ENCODE data around the gene ACSL5. TPM values are rescaled to one million over a fixed set of nuclear protein-coding genes. Genes with fewer than 3 reads are reported as not detected.

The ACSL5 gene
- total RNA-seq, 1 experiment from 2014 or later = 1.4 TPM

DNA sequence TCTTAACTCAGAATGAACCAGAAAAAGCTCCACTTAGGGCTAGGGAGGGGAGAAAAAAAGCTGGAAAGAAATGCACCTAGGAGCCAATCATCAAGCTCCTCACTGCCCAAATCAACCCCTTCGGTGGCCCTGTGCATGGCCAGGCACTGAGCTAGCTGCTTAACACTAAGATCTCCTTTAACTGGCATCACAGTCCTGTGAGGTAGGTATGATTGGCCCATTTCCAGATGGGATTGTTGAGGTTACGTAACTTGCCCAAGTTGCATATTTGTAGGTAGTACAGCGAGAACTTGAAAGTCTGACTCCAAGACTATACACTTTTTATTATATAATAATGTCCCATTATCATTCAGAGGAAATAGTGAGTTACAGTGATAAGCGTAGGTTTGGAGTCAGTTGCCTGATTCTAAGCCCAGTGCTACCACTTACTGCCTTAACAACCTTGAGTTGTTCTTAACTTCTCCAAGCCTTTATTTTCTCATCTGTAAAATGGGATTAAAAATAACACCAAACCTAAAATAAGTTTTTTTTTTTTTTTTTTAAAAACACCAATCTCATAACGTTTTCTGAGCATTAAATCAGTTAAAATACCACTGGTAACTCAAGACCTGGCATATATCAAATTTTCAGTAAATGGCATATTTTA is 37.2 kb upstream of the ACSL5 start:
- DNase-seq (peak; percentile 26), ATAC-seq (no peak)
- intact Hi-C loops (cut with micrococcal nuclease) = no loop called here
- H3K9me2 ChIP-seq (replicated peaks; ENCODE audit: low read length) = no peaks in the 10 kb centered on the region
- TF ChIP-seq, protein P1, sequence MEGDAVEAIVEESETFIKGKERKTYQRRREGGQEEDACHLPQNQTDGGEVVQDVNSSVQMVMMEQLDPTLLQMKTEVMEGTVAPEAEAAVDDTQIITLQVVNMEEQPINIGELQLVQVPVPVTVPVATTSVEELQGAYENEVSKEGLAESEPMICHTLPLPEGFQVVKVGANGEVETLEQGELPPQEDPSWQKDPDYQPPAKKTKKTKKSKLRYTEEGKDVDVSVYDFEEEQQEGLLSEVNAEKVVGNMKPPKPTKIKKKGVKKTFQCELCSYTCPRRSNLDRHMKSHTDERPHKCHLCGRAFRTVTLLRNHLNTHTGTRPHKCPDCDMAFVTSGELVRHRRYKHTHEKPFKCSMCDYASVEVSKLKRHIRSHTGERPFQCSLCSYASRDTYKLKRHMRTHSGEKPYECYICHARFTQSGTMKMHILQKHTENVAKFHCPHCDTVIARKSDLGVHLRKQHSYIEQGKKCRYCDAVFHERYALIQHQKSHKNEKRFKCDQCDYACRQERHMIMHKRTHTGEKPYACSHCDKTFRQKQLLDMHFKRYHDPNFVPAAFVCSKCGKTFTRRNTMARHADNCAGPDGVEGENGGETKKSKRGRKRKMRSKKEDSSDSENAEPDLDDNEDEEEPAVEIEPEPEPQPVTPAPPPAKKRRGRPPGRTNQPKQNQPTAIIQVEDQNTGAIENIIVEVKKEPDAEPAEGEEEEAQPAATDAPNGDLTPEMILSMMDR (conservative IDR thresholded peaks at IDR 0.05; ENCODE audit: low read depth, low read length) = no peak
- TF ChIP-seq EZH2 (IDR thresholded peaks at IDR 0.05; ENCODE audit: low read length, unreplicated experiment) (no peak), EZH2phosphoT487 (IDR thresholded peaks at IDR 0.05; ENCODE audit: borderline replicate concordance, low read length) (no peak)
- no peaks in the 10 kb centered on the region for H3K4me1 ChIP-seq (ENCODE audit: insufficient read depth, low read length)
- H4K20me1 ChIP-seq (ENCODE audit: low read length) = no peaks in the 10 kb centered on the region
- H3K36me3 ChIP-seq (ENCODE audit: low read depth, low read length) = no peaks in the 10 kb centered on the region
- H3K9me3 ChIP-seq (ENCODE audit: low read length) = no peaks in the 10 kb centered on the region
- H3F3A ChIP-seq (ENCODE audit: low read length, unreplicated experiment) = no peaks in the 10 kb centered on the region
- no peak overlapping the region for H3K9ac ChIP-seq (ENCODE audit: low read length)
- no peak overlapping the region for H3K27ac ChIP-seq (ENCODE audit: low read length)
- BruUV-seq (replicated peaks) = no TSS peak
- H3K4me2 ChIP-seq (ENCODE audit: low read length) = no peak overlapping the region
- H3K27me3 ChIP-seq (ENCODE audit: low read length) = no peaks in the 10 kb centered on the region
- ChIA-PET CTCF (no interaction called here), POLR2A (ENCODE audit: unreplicated experiment) (no interaction called here)
- H3K79me2 ChIP-seq (ENCODE audit: low read length) = no peaks in the 10 kb centered on the region
- H3K4me3 ChIP-seq (ENCODE audit: low read length) = no peak overlapping the region
- no peak overlapping the region for H2AFZ ChIP-seq (ENCODE audit: low read length)

DNA sequence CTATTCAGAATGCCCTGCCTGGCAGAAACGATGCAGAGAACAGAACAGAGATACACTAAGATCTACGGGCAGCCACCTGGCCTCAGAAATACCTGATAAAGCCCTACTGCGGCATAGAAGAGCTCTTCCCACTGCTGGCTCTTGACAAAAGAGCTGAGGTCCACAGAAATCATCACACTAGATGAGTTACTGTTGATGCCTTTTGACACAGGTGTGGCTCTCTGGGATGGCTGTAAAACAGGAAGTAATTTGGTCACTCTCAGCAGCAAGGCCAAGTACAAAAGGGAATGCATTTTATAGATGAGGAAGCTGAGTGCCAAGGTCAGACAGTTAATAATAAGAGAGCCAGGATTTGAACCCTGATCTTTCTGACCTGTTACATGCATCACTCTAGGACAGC is 35.0 kb upstream of the ACSL5 start:
- Histone ChIP-seq H3K27ac (ENCODE audit: low read length) (no peak overlapping the region), H2AFZ (ENCODE audit: low read length) (no peak overlapping the region), H3K9me2 (replicated peaks; ENCODE audit: low read length) (no peaks in the 10 kb centered on the region), H3K4me2 (ENCODE audit: low read length) (no peak overlapping the region), H3F3A (ENCODE audit: low read length, unreplicated experiment) (no peaks in the 10 kb centered on the region), H4K20me1 (ENCODE audit: low read length) (no peaks in the 10 kb centered on the region), H3K9ac (ENCODE audit: low read length) (no peak overlapping the region), H3K4me1 (ENCODE audit: insufficient read depth, low read length) (no peaks in the 10 kb centered on the region), H3K36me3 (ENCODE audit: low read depth, low read length) (no peaks in the 10 kb centered on the region), H3K9me3 (ENCODE audit: low read length) (no peaks in the 10 kb centered on the region), H3K4me3 (ENCODE audit: low read length) (no peak overlapping the region), H3K27me3 (ENCODE audit: low read length) (no peaks in the 10 kb centered on the region), H3K79me2 (ENCODE audit: low read length) (no peaks in the 10 kb centered on the region)
- TF ChIP-seq EZH2 (IDR thresholded peaks at IDR 0.05; ENCODE audit: low read length, unreplicated experiment) (no peak), EZH2phosphoT487 (IDR thresholded peaks at IDR 0.05; ENCODE audit: borderline replicate concordance, low read length) (no peak)
- TF ChIP-seq, protein P1 (conservative IDR thresholded peaks at IDR 0.05; ENCODE audit: low read depth, low read length) = no peak
- DNase-seq = no peak
- ChIA-PET POLR2A (ENCODE audit: unreplicated experiment) (no interaction called here), CTCF (no interaction called here)
- intact Hi-C loops (cut with micrococcal nuclease) = no loop called here
- no TSS peak for BruUV-seq (replicated peaks)
- no peak for ATAC-seq

DNA sequence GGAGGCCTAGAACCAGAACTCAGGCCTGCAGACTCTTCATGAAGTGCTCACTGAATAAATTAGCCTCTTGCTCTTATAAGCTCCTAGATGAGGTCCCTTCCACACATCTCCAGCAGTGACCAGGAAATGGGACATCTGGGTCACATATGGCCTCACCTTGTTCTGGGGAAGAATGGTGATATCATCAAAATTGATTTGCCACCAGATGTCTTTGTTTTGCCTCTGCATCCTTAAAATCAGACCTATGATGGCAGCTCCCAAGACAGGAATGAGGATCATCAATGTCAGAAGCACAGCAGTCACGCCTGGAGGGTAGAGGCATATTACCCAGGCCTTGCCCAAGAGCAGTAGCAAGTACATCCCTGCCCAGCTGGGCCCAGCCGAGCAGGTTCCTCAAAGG is 33.3 kb upstream of the ACSL5 start:
- Histone ChIP-seq H3K4me2 (ENCODE audit: low read length) (no peak overlapping the region), H3K79me2 (ENCODE audit: low read length) (no peaks in the 10 kb centered on the region), H3K4me1 (ENCODE audit: insufficient read depth, low read length) (no peaks in the 10 kb centered on the region), H3K9me2 (replicated peaks; ENCODE audit: low read length) (no peaks in the 10 kb centered on the region), H3K9me3 (ENCODE audit: low read length) (no peaks in the 10 kb centered on the region), H2AFZ (ENCODE audit: low read length) (no peak overlapping the region), H3K27ac (ENCODE audit: low read length) (no peak overlapping the region), H3K36me3 (ENCODE audit: low read depth, low read length) (no peaks in the 10 kb centered on the region), H3K4me3 (ENCODE audit: low read length) (no peak overlapping the region), H3K27me3 (ENCODE audit: low read length) (no peaks in the 10 kb centered on the region), H4K20me1 (ENCODE audit: low read length) (no peaks in the 10 kb centered on the region), H3F3A (ENCODE audit: low read length, unreplicated experiment) (no peaks in the 10 kb centered on the region), H3K9ac (ENCODE audit: low read length) (no peak overlapping the region)
- no peak for TF ChIP-seq EZH2phosphoT487 (IDR thresholded peaks at IDR 0.05; ENCODE audit: borderline replicate concordance, low read length)
- TF ChIP-seq, protein P1 (conservative IDR thresholded peaks at IDR 0.05; ENCODE audit: low read depth, low read length) = no peak
- no peak for TF ChIP-seq EZH2 (IDR thresholded peaks at IDR 0.05; ENCODE audit: low read length, unreplicated experiment)
- CTCF ChIA-PET = no interaction called here
- BruUV-seq (replicated peaks) = no TSS peak
- ATAC-seq (no peak), DNase-seq (no peak)
- POLR2A ChIA-PET (ENCODE audit: unreplicated experiment) = no interaction called here
- intact Hi-C loops (cut with micrococcal nuclease) = no loop called here

All from PC-3 (cell line).